ENCODE data around the gene FOS.
"Not testable (repeated sequence)": the region's sequence is repeated elsewhere in the genome, so short reads cannot be mapped to it uniquely, and the experiment has no call there.

FOS gene

GRCh38 chr14:75277815-75278421 is 710 bp upstream of the FOS start:
- DNase-seq = no peak

DNA sequence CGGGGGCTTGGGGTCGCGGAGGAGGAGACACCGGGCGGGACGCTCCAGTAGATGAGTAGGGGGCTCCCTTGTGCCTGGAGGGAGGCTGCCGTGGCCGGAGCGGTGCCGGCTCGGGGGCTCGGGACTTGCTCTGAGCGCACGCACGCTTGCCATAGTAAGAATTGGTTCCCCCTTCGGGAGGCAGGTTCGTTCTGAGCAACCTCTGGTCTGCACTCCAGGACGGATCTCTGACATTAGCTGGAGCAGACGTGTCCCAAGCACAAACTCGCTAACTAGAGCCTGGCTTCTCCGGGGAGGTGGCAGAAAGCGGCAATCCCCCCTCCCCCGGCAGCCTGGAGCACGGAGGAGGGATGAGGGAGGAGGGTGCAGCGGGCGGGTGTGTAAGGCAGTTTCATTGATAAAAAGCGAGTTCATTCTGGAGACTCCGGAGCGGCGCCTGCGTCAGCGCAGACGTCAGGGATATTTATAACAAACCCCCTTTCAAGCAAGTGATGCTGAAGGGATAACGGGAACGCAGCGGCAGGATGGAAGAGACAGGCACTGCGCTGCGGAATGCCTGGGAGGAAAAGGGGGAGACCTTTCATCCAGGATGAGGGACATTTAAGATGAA is 630 bp downstream of the FOS start:
- DNase-seq = peak; percentile 49

DNA sequence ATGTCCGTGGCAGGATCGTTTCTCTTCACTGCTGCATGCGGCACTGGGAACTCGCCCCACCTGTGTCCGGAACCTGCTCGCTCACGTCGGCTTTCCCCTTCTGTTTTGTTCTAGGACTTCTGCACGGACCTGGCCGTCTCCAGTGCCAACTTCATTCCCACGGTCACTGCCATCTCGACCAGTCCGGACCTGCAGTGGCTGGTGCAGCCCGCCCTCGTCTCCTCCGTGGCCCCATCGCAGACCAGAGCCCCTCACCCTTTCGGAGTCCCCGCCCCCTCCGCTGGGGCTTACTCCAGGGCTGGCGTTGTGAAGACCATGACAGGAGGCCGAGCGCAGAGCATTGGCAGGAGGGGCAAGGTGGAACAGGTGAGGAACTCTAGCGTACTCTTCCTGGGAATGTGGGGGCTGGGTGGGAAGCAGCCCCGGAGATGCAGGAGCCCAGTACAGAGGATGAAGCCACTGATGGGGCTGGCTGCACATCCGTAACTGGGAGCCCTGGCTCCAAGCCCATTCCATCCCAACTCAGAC is 1.2 kb downstream of the FOS start:
- no peak for DNase-seq

DNA sequence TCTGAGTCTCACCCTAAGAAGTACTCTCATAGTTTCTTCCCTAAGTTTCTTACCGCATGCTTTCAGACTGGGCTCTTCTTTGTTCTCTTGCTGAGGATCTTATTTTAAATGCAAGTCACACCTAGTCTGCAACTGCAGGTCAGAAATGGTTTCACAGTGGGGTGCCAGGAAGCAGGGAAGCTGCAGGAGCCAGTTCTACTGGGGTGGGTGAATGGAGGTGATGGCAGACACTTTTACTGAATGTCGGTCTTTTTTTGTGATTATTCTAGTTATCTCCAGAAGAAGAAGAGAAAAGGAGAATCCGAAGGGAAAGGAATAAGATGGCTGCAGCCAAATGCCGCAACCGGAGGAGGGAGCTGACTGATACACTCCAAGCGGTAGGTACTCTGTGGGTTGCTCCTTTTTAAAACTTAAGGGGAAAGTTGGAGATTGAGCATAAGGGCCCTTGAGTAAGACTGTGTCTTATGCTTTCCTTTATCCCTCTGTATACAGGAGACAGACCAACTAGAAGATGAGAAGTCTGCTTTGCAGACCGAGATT is 1.7 kb downstream of the FOS start:
- no peak for DNase-seq

- DNase-seq = no peak
These were observed 2.4 kb downstream of the FOS start for GRCh38 chr14:75280831-75281653.

GRCh38 chr14:75281654-75282019 is 3.0 kb downstream of the FOS start:
- DNase-seq = no peak

DNA sequence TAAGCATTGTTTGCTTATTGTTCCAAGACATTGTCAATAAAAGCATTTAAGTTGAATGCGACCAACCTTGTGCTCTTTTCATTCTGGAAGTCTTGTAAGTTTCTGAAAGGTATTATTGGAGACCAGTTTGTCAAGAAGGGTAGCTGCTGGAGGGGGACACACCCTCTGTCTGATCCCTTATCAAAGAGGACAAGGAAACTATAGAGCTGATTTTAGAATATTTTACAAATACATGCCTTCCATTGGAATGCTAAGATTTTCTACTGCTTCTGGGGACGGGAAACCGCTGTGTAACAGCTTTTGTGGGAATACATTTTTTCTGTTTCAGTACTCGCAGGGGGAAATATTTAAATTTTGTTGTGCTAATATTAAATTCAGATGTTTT is 3.5 kb downstream of the FOS start:
- no peak for DNase-seq

GRCh38 chr14:75282555-75283161 is 4.0 kb downstream of the FOS start:
- not testable (repeated sequence) for DNase-seq

- no peak for DNase-seq
These were observed 4.7 kb downstream of the FOS start for GRCh38 chr14:75283162-75283832.

GRCh38 chr14:75283833-75284563 is 5.4 kb downstream of the FOS start:
- DNase-seq = no peak

- no peak for DNase-seq
These were observed 6.7 kb downstream of the FOS start for GRCh38 chr14:75285331-75285730.

- no peak for DNase-seq
These were observed 7.7 kb downstream of the FOS start for GRCh38 chr14:75286313-75286712.

DNA sequence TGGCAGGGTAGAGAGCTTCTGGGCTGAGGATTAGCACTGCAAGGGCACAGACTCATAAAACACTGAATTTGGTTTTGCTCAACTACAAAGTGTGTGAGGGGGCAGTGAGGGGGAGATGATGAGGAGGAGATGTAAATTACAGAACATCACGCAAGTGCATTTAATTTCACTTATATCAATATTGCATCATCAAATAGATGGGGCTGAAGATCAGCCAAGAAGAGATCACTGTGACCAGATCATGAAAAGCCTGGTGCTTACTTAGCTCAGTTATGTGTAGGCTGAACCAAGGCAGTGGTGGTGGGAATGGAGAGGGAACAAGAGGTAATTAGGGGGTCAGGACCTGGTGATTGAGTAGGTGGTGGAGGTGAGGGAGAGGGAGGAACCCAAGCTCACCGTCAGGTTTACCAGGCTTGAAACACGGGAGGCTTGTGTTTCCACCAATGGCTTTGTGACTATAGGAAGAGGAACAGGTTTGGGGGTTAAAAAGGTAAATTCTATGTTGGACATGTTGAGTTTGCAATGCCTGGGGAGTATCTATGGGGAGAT is 11.3 kb downstream of the FOS start:
- no peak for DNase-seq

- no peak for DNase-seq
These were observed 12.2 kb downstream of the FOS start for GRCh38 chr14:75290851-75291250.

GRCh38 chr14:75291331-75291730 is 12.7 kb downstream of the FOS start:
- no peak for DNase-seq

DNA sequence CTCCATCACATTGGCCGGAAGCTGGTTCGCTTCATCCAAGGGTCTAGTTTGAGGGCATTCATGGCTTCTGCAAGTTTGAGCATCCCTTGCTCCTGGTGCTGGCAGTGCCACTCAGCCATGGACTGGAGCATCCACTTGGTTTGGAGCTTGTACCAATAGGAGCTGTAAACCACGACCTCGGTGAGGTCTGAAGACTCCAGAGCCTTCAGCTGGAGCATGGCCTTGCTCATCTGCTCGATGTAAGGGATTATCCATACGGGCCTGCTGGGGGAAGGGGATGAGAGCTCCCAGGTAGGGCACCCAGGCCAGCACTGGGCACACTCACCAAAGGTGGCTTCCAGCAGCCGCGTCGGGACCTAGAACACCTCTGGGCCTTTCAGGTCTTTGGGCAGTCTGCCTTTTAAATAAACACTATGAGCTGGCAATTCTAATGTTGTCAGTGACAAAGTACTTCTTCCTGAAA is 13.5 kb downstream of the FOS start:
- no peak for DNase-seq

- DNase-seq = no peak
These were observed 14.3 kb downstream of the FOS start for GRCh38 chr14:75292886-75293285.

- peak; percentile 94 for DNase-seq
These were observed 15.5 kb downstream of the FOS start for GRCh38 chr14:75293920-75294648.

DNA sequence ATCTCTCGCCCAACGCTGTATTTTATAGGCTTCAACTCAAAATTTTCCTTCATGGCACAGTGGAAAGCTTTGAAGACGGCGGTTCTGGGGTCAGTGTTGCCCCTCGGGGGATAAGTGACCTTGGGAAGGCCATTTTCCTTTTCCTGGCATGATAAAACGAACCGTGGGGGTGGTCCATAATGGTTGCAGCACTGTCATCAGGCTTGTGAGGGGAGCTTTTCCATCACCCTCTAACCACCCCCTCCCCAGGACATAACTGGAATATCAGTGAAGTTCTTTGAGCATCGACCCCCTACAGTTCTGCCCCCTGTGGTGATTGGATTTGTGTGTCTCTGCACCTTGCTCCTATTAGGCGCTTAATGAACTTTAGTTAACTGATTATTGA is 16.0 kb downstream of the FOS start:
- no peak for DNase-seq

- DNase-seq = no peak
These were observed 16.4 kb downstream of the FOS start for GRCh38 chr14:75295061-75295461.

Measured in activated CD8-positive, alpha-beta memory T cell treated with anti-CD3 and anti-CD28 coated beads, Interleukin-2, amount 50 U/mL, for 4 hours (primary cell).